Cardiac fibroblast (primary cell): ENCODE measurements around the gene PECR.

Experiments used
- DNase-seq, 2 donors: peaks; one replicate each; pipeline versions ENCODE4 v3.0.0 to v3.0.0-alpha.2; 2010; ENCODE audit warnings: low read depth in 2 of 2
- H3K4me3 ChIP-seq, 2 donors: replicated peaks in 1 of 2; 1 replicate in 1 of 2; 2 replicates in 1 of 2; pipeline ENCODE4 v1.5.1; 2011; ENCODE audit warnings: low read depth in 2 of 2, low read length in 2 of 2, mild to moderate bottlenecking in 2 of 2, moderate library complexity in 1 of 2
- CTCF ChIP-seq: IDR thresholded peaks from one replicate; pipeline ENCODE4 v1.5.1; 2011; ENCODE audit warnings: low read depth, mild to moderate bottlenecking, low read length, inconsistent platforms

PECR gene

GRCh38 chr2:216094701-216095100 lies 13.1 kb upstream of the PECR start:
- TF ChIP-seq CTCF = no peak
- DNase-seq = no peak
- no peak overlapping the region for H3K4me3 ChIP-seq

- H3K4me3 ChIP-seq = no peak overlapping the region
- TF ChIP-seq CTCF = no peak
- no peak for DNase-seq
Observed at GRCh38 chr2:216092646-216093045, 11.0 kb upstream of the PECR start.

- H3K4me3 ChIP-seq = no peak overlapping the region
- peak in 1 of 2 donors; percentile 38 for DNase-seq
- TF ChIP-seq CTCF = no peak
Observed at GRCh38 chr2:216090369-216090786, 8.8 kb upstream of the PECR start.

- DNase-seq = no peak
- no peak overlapping the region for H3K4me3 ChIP-seq
Observed at GRCh38 chr2:216086207-216086893, 4.7 kb upstream of the PECR start.

GRCh38 chr2:216084547-216084946 lies 2.9 kb upstream of the PECR start:
- DNase-seq = no peak
- H3K4me3 ChIP-seq = no peak overlapping the region
- no peak for TF ChIP-seq CTCF

More at GRCh38 chr2:216086207-216086893, 4.7 kb upstream of the PECR start:
- TF ChIP-seq CTCF = no peak

GRCh38 chr2:216083464-216084281 lies 2.1 kb upstream of the PECR start:
- peak; percentile 33 to 37 for DNase-seq
- TF ChIP-seq CTCF = no peak
- H3K4me3 ChIP-seq = no peak overlapping the region
